GM15510 (cell line): ENCODE results near the gene MEF2C.

ENCODE experiments used
- POLR2A ChIP-seq: IDR thresholded peaks from 3 replicates; pipeline ENCODE4 v1.6.1; 2011; ENCODE audit warnings: borderline replicate concordance; ENCODE audit not compliant: insufficient read length; ENCODE audit errors: extremely low read depth

Gene MEF2C

DNA sequence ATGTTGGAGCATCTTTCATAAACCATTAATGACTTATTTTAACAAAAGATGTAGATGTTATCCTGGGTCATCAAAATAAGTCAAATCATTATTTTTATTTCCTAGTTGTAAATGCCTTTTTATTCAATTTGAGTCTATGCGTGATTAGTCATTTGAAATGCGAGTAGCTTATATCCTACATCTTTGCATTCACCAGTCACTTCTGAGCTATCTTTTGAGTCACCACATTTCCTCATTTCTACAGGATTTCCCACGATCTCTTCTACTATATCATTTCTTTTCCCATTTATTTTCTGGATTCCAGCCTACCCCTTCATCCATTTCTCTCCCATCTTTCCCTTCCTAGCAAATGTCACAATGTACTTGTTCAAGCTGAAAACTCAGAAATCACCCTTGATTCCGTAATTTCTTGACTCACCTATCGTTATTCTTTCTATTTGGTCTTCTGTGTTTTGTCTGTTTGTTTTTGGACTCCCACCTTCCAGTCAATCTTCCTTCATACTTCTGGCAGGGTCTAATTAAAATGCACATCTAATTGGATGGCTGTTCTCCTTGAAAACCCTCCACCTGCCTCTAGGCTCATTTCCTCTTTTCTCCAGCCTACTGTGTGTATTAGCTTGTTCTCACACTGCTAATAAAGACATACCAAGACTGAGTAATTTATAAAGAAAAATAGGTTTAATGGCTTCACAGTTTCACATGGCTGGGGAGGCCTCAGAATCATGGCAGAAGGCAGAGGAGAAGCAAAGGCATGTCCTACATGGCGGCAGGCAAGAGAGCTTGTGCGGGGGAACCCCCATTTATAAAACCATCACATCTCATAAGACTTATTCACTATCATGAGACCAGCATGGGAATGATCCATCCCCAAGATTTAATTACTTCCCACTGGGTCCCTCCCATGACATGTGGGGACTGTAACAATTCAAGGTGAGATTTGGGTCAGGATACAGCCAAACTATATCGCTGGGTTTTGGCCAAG is 112.4 kb downstream of the MEF2C start:
- TF ChIP-seq POLR2A, result no peak

DNA sequence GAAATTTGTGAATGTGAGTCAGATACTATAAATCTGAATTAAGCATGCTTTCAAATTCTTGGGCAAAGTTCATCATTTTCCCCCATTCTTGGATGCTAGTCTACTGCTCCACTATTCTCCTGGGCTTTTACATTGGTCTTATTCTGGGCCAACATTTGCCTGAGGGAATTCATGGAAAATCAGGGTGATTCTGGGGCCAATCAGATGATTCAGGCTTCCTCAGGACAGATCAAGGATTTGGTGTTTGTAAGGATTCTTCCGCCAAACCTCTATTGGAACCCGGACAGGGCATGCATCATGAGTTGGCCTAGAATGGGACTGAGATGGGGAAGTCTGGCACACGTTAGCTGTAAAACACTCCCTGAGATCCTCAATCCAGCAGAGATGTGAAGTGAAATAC is 113.8 kb downstream of the MEF2C start:
- no peak for TF ChIP-seq POLR2A

DNA sequence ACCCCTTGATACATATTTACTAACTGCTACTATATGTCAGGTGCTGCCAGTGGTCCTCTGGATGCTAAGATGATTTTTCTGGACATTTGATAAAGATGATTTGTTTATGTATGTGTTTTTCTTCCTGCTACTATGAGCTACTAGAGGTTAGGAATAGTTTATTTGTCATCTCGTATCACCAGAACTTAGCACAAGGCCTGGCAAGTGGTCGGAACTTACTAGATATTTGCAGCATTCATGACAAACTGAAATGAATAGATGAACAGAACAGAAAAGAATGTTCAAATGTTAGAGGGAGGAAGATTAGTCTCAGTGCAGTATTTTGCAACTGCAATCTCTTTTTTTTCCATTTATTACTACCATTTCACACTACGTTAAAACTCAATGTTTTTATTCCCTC is 114.6 kb downstream of the MEF2C start:
- TF ChIP-seq POLR2A, result no peak

DNA sequence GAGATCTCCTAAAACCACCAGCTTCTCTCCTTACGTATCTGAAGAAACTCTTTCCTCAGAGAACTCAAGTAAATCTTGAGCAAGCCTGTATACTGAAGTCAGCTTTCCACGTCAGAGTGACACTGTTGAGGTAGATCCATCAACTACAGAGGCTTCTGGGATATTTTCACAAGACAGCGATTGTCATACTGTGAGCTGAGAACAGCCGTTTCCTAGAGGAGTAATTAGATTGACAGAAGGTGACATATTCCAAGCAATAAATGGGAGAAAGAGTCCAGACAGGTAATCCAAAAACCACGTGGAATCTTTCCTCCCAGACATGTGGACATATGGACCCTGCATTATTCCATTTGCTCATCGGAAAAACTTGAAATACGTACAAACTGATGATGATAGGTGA is 117.2 kb downstream of the MEF2C start:
- TF ChIP-seq POLR2A, result no peak

DNA sequence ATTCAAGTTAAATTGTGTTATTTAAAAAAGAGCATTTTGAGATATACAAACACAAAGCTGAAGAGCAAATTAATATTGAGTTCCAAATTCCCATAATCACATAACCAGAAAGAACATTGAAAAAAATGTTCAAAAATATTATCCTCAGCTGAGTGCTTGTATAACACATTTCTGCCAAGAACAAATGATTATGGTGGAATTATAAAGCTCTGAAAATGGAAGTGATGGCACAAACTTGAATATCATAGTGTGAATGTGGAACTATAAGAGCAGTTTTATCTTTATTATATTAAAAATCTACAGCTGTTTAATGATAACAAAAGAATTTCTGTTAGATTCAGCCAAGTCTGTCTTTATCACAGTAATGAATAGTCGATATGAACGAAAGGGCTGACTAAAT is 117.8 kb downstream of the MEF2C start:
- no peak for TF ChIP-seq POLR2A

DNA sequence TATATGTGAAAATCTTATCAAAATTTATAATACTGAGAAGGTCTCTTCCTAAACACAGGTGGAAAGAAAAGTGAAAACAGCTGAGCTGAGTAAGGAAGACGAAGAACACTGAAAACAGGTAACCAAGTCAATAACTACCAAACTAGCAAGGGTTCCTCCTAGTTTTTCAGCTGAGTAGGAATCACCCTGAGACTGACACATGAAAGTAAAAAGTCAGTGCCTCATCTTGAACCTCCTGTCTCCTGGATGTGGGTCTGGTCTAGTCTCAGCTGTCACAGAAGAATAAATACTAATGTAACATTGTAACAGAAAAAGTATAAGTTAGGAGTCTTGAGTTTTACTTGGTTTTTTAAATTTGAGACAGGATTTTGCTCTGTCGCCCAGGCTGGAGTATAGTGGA is 121.0 kb downstream of the MEF2C start:
- TF ChIP-seq POLR2A, result no peak

DNA sequence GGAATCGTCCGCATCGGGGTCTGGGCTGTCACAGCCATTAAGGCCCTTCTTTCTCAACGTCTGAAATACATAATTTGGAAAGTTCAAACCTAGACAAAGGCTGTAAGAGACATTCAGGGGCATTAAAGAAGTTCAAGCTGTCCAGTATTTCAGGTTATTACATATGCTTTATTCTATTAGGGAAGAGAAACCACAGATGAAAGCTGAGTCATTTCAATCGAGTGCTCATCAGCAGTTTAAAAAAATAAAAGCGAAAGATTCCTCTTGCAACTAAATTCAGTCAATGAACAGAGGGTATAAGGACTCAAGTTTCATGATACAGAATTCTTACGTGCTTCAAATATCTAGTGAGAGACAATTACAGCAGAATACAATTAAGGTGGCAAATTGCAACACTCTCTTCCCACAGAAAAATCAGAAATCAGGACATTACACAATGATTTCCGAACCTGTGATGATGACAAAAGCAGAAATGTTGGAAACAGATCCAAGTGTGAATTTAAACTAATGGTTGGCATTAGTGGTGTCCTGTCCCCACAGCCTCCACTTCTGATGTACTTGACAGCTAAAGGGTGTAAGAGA is 121.6 kb downstream of the MEF2C start:
- TF ChIP-seq POLR2A, result no peak

DNA sequence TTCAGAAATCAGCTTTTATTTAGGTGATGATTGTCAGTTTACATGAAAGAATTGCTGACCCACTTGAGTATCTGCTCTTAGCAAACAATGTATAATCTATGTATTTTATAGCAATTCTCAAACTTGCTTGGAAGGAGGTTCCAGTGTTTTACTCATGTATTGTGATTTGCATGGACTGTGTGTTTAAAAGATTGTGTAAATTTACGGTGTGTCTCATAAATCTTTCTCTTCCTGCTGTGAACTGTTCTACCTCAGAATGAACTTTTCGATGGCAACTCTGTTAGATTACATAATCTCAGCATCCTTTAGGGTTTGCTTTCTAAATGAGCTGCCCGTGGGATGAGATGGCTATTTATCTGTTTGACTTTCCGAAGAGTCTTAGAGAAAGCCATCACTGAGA is 122.5 kb downstream of the MEF2C start:
- TF ChIP-seq POLR2A, result no peak

DNA sequence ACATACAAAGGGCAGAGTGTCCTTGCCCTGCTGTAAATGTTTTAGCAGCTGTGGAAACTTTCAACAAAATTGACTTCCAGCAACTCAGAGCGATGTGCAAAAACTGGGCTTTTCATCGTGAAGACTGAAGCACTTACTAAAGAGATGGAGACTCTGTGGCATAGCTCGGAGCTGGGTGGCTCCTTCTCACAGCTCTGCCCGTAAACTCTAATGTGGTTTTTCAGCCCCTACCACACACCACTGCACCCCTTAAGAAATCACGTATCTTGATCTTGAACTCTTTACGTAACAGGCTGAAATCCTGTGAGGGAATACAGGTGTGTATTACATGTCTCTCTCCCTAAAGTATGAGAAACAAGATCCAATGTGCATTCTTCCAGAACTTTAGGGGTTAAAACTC is 124.4 kb downstream of the MEF2C start:
- no peak for TF ChIP-seq POLR2A

DNA sequence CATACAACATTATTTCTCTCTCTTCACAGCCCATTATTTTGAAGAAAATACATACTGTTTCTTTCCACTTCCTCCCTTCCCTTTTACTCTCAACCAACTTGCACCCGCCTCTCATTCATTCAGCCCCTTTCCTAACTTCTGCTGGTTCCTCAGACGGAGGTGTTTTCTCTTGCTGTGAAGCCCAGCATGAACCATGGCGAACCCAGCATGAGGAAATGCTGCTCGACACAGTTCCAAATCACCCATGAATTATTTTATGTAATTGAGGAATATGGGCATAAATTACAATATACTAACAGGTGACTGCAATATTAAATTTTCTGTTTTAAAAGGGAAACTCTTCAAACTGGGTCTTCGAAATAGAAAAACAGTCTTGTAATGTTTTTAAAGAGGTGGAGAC is 124.8 kb downstream of the MEF2C start:
- no peak for TF ChIP-seq POLR2A

DNA sequence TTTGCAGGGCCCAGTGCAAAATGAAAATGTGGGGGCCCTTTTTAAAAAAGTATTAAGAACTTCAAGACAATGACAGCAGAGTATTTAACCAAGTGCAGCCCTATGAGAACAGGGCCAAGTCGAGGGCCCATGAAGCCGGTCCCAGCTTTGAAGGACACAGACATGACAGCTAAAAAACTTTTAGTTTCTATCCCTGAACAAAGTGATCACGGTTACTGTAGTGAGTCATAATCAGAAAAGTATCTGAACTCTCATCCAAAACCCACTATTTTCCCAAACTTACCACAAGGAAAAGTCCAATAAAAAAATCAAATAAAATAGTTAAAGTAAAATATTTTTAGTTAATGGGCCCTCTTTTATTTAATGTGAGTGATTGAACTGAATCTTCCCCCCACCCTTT is 126.0 kb downstream of the MEF2C start:
- TF ChIP-seq POLR2A, result no peak

DNA sequence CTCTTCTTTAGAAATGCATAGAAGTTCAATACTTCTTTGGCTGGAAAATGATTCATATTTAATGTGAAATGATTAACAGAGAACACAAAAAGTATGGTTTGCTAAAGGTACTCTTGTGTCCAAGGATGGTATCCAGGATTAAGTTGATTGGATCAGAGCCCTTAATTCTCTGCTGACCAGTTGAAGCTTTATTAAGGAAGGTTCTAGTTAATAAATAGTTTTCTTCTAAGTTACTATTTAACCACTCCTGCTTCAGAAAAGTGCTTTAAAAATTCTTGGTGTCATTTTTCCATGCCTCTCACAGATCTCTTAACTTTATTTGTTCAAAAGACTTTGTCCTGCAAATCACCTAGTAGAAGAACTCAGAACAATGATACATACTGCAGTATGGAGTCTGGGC is 134.3 kb downstream of the MEF2C start:
- TF ChIP-seq POLR2A, result no peak

DNA sequence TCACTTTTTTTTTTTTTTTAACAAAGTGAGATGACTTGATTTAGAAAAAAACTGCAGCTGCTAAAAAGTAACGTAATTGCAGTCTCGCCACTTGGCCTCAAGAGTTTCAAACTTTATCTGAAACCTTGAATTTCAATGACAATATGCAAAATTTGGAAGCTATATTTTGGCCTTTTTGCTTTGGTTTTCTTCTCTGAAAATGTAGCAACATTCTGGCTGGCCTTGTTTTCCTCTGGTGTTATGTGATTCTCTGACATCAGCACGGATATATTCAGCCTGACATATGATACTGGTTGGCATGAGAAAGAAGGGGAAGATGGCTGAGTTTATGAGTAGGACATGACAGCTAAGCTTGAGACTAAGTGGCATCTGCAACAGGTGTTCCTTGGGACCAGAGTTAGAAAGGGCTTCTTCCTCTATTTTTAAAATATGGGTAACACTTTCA is 136.5 kb downstream of the MEF2C start:
- no peak for TF ChIP-seq POLR2A

DNA sequence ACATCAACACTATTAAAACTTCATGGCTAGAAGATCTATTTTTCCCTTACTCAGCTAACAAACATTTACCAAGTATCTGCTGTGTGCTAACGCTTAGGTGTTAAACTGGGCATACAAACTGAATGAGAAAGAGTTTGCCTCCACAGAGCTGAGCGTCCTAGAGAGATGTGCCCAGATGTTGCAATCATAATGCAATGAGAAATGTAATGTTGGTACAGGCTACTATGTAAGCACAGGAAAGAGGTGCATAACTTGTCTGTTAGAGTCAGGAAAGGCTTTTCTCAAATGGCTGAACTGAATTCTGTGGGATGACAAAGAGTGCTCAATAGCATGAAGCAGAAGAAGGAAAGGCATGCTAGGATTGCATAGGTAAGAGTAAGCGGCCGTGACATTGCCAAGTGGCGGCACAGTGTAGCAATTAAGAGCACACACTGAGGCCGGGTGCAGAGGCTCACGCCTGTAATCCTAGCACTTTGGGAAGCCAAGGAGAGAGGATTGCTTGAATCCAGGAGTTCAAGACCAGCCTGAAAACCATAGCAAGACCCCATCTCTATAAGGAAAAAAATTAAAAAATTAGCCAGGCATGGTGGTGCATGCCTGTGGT is 137.8 kb downstream of the MEF2C start:
- no peak for TF ChIP-seq POLR2A

DNA sequence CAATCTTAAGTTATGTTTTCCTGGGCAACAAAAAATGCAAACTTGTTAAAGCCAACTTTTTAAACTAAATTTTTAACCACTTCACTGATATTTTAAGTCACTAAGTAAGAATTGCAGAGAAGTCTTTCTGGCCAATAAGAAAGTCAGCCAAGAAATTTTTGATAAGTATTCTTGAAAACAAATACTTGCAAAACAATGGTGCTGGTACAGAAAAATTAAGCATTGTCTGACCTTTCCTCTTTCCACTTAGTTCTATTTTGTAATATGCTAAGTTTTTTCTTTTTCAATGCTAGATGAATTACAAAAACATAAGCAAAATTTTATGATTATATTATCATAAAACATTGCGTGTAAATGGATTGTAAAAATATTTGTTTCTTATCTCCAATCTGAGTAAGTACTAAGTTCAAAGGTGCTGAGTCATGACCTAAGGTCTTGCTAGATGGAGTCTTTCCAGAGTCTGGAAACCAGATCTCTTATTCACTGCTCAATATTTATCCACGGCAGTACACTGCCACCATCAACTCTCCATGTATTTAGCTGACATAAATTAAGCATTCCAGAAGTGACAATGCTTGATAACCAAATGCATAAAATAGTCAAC is 139.7 kb downstream of the MEF2C start:
- TF ChIP-seq POLR2A, result no peak
